Smooth muscle cell (in vitro differentiated cells): ENCODE results near the gene FBXO21. TPM values are rescaled to one million over a fixed set of nuclear protein-coding genes. Genes with fewer than 3 reads are reported as not detected.

Experiments used
- DNase-seq: peaks from one replicate; lab custom pipeline; 2025; ENCODE audit not compliant: unreplicated experiment; lab: John Stamatoyannopoulos, UW
- H2AFZ ChIP-seq: fragments of 200-600 bp; sonication (generic); 2 replicates; pipeline ENCODE4 v1.6.0; 2016; ENCODE audit warnings: antibody characterized with exemption, low read depth, mild to moderate bottlenecking
- H3F3A ChIP-seq: fragments of 200-600 bp; sonication (generic); 2 replicates; pipeline ENCODE4 v1.6.0; 2017; ENCODE audit warnings: antibody characterized with exemption, low read depth
- H3K27ac ChIP-seq: fragments of 200-600 bp; sonication (generic); 2 replicates; pipeline ENCODE4 v1.5.1; 2016; ENCODE audit warnings: low read depth, mild to moderate bottlenecking
- H3K27me3 ChIP-seq: fragments of 200-600 bp; sonication (generic); 2 replicates; pipeline ENCODE4 v1.6.1; 2016; ENCODE audit warnings: low read depth, mild to moderate bottlenecking
- H3K36me3 ChIP-seq: fragments of 200-600 bp; sonication (generic); 2 replicates; pipeline ENCODE4 v1.5.1; 2016; ENCODE audit warnings: low read depth
- H3K4me1 ChIP-seq: fragments of 200-600 bp; sonication (generic); 2 replicates; pipeline ENCODE4 v1.5.1; 2016; ENCODE audit warnings: low read depth
- H3K4me2 ChIP-seq: fragments of 200-600 bp; sonication (generic); 2 replicates; pipeline ENCODE4 v1.6.0; 2016; ENCODE audit warnings: mild to moderate bottlenecking
- H3K4me3 ChIP-seq: fragments of 200-600 bp; sonication (generic); 2 replicates; pipeline ENCODE4 v1.5.1; 2016; ENCODE audit warnings: mild to moderate bottlenecking
- H3K79me2 ChIP-seq: fragments of 200-600 bp; sonication (generic); 2 replicates; pipeline ENCODE4 v1.6.0; 2016; ENCODE audit warnings: low read depth, mild to moderate bottlenecking
- H3K9ac ChIP-seq: fragments of 200-600 bp; sonication (generic); 2 replicates; pipeline ENCODE4 v1.6.0; 2016; ENCODE audit warnings: low read depth
- H3K9me3 ChIP-seq: fragments of 200-600 bp; sonication (generic); replicated peaks from 2 replicates; pipeline ENCODE4 v1.5.1; 2016; ENCODE audit warnings: low read depth
- H4K20me1 ChIP-seq: fragments of 200-600 bp; sonication (generic); 2 replicates; pipeline ENCODE4 v1.6.0; 2016; ENCODE audit warnings: low read depth
- CTCF ChIP-seq: fragments of 200-600 bp; sonication (generic); IDR thresholded peaks from 2 replicates; pipeline ENCODE4 v1.5.1; 2017; ENCODE audit warnings: borderline replicate concordance, mild to moderate bottlenecking, antibody characterized with exemption; ENCODE audit not compliant: insufficient read depth, poor library complexity, severe bottlenecking
- WGBS: methylation state at CpG from one replicate; pipeline ENCODE4 v1.1.7; 2016; ENCODE audit warnings: low lambda C conversion rate; 5-methylcytosine and 5-hydroxymethylcytosine counted together
- polyA plus RNA-seq: library from polyadenylated mRNA; unstranded; fragments of >200 nt; fragmentation: Nextera tagmentation; extraction: Ambion mirVana; gene quantifications from 2 replicates; pipeline ENCODE4 v1.2.1, GENCODE V29; 2016
- total RNA-seq: library from RNA; depleted of rRNA; stranded (reverse); fragments of >200 nt; gene quantifications from 2 replicates; pipeline ENCODE4 v1.2.3, GENCODE V29; 2014

FBXO21 gene
- total and polyA plus RNA-seq, 2 experiments from 2014 or later: 46.9 to 75.2 TPM

- Histone ChIP-seq H3K4me1 (peaks cover 6% of the 10 kb centered on the region), H3K4me2 (peak overlapping the region; percentile 92), H3K27ac (peak overlapping the region; percentile 41), H3K79me2 (peaks cover 21% of the 10 kb centered on the region), H3K9ac (peak overlapping the region; percentile 55), H4K20me1 (peaks cover 24% of the 10 kb centered on the region), H3K9me3 (no peaks in the 10 kb centered on the region), H2AFZ (peak overlapping the region; percentile 10), H3F3A (no peaks in the 10 kb centered on the region), H3K4me3 (peak overlapping the region; percentile 95), H3K27me3 (no peaks in the 10 kb centered on the region), H3K36me3 (peaks cover 4% of the 10 kb centered on the region)
- TF ChIP-seq CTCF: no peak
- 10% methylated on average over 25 of the region's 25 CpGs for WGBS
- no peak for DNase-seq
Measured at GRCh38 chr12:117188961-117189724, 1.1 kb downstream of the FBXO21 start.

- Histone ChIP-seq H3K4me1 (peaks cover 6% of the 10 kb centered on the region), H3K4me3 (no peak overlapping the region), H3F3A (no peaks in the 10 kb centered on the region), H3K9me3 (no peaks in the 10 kb centered on the region), H3K9ac (no peak overlapping the region), H3K27me3 (no peaks in the 10 kb centered on the region), H3K27ac (no peak overlapping the region), H3K4me2 (peak overlapping the region; percentile 92), H4K20me1 (peaks cover 24% of the 10 kb centered on the region), H2AFZ (no peak overlapping the region), H3K36me3 (peaks cover 8% of the 10 kb centered on the region), H3K79me2 (peaks cover 21% of the 10 kb centered on the region)
- no peak for DNase-seq
- TF ChIP-seq CTCF: no peak
- WGBS: 96% methylated on average over 12 of the region's 12 CpGs
Measured at GRCh38 chr12:117188121-117188665, 2.1 kb downstream of the FBXO21 start.

- TF ChIP-seq CTCF: no peak
- H3K27me3 ChIP-seq: no peaks in the 10 kb centered on the region
- peaks cover 8% of the 10 kb centered on the region for H3K36me3 ChIP-seq
- no peak for DNase-seq
- peaks cover 24% of the 10 kb centered on the region for H4K20me1 ChIP-seq
- H3F3A ChIP-seq: no peaks in the 10 kb centered on the region
- no peak overlapping the region for H3K27ac ChIP-seq
- no peak overlapping the region for H3K4me3 ChIP-seq
- no peak overlapping the region for H2AFZ ChIP-seq
- H3K4me2 ChIP-seq: no peak overlapping the region
- peaks cover 21% of the 10 kb centered on the region for H3K79me2 ChIP-seq
- no peaks in the 10 kb centered on the region for H3K9me3 ChIP-seq
- 93% methylated on average over 4 of the region's 4 CpGs for WGBS
- peaks cover 6% of the 10 kb centered on the region for H3K4me1 ChIP-seq
- H3K9ac ChIP-seq: no peak overlapping the region
Measured at GRCh38 chr12:117187421-117187820, 2.8 kb downstream of the FBXO21 start.
